ENCODE results near the gene S100A7A.
A peak's percentile ranks its signal among the peaks of the same experiment; 100 is the strongest.
"Not testable (repeated sequence)": the region's sequence is repeated elsewhere in the genome, so short reads cannot be mapped to it uniquely, and the experiment has no call there.

S100A7A gene

GRCh38 chr1:153395776-153396175 is 20.5 kb upstream of the S100A7A start:
- DNase-seq = no peak

- DNase-seq = no peak
These were observed 19.9 kb upstream of the S100A7A start for GRCh38 chr1:153396461-153396860.

GRCh38 chr1:153397051-153397923 is 19.0 kb upstream of the S100A7A start:
- DNase-seq = no peak

- no peak for DNase-seq
These were observed 18.2 kb upstream of the S100A7A start for GRCh38 chr1:153397924-153398651.

GRCh38 chr1:153399401-153400055 is 16.8 kb upstream of the S100A7A start:
- no peak for DNase-seq

- peak; percentile 9 for DNase-seq
These were observed 16.1 kb upstream of the S100A7A start for GRCh38 chr1:153400244-153400643.

GRCh38 chr1:153401461-153401860 is 14.9 kb upstream of the S100A7A start:
- no peak for DNase-seq

GRCh38 chr1:153402226-153402625 is 14.1 kb upstream of the S100A7A start:
- DNase-seq = no peak

GRCh38 chr1:153403421-153404085 is 12.8 kb upstream of the S100A7A start:
- no peak for DNase-seq

- no peak for DNase-seq
These were observed 12.2 kb upstream of the S100A7A start for GRCh38 chr1:153404086-153404635.

GRCh38 chr1:153404768-153405167 is 11.6 kb upstream of the S100A7A start:
- DNase-seq = no peak

GRCh38 chr1:153405825-153406599 is 10.3 kb upstream of the S100A7A start:
- not testable (repeated sequence) for DNase-seq

GRCh38 chr1:153407274-153407673 is 9.0 kb upstream of the S100A7A start:
- not testable (repeated sequence) for DNase-seq

- not testable (repeated sequence) for DNase-seq
These were observed 2.4 kb upstream of the S100A7A start for GRCh38 chr1:153413961-153414360.

GRCh38 chr1:153417136-153417888 is 992 bp downstream of the S100A7A start:
- DNase-seq = no peak

GRCh38 chr1:153418758-153419435 is 2.6 kb downstream of the S100A7A start:
- DNase-seq = not testable (repeated sequence)

- DNase-seq = not testable (repeated sequence)
These were observed 3.1 kb downstream of the S100A7A start for GRCh38 chr1:153419436-153419793.

- DNase-seq = no peak
These were observed 4.0 kb downstream of the S100A7A start for GRCh38 chr1:153420306-153420705.

GRCh38 chr1:153422450-153423068 is 6.2 kb downstream of the S100A7A start:
- DNase-seq = no peak

GRCh38 chr1:153426809-153427208 is 10.5 kb downstream of the S100A7A start:
- DNase-seq = no peak

Data from NCI-H2107 (cell line).